HG02943 (cell line): ENCODE results near the gene AP4E1.
"Not testable (repeated sequence)": the region's sequence is repeated elsewhere in the genome, so short reads cannot be mapped to it uniquely, and the experiment has no call there.

Experiments
- ATAC-seq: cut with Tn5 transposase; IDR thresholded peaks from one replicate; pipeline ENCODE4 v1.9.1; 2021; ENCODE audit warnings: mild to moderate bottlenecking, low read depth, moderate library complexity; ENCODE audit not compliant: unreplicated experiment

The AP4E1 gene

GRCh38 chr15:50943638-50944037 lies 35.2 kb downstream of the AP4E1 start:
- no peak for ATAC-seq

GRCh38 chr15:50944672-50945071 lies 36.2 kb downstream of the AP4E1 start:
- ATAC-seq: no peak

GRCh38 chr15:50945725-50946124 lies 37.2 kb downstream of the AP4E1 start:
- no peak for ATAC-seq

DNA sequence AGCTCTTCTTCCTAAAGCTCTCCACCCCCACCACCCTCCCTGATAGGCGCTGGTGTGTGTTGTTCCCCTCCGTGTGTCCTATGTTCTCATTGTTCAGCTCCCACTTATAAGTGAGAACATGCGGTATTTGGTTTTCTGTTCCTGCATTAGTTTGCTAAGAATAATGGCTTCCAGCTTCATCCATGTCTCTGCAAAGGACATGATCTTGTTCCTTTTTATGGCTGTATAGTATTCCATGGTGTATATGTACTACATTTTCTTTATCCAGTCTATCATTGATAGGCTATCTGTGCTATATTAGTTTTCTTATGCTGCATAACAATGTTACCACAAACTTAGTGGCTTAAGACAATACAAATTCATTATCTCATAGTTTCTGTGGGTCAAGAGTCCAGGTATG lies 42.3 kb downstream of the AP4E1 start:
- not testable (repeated sequence) for ATAC-seq

DNA sequence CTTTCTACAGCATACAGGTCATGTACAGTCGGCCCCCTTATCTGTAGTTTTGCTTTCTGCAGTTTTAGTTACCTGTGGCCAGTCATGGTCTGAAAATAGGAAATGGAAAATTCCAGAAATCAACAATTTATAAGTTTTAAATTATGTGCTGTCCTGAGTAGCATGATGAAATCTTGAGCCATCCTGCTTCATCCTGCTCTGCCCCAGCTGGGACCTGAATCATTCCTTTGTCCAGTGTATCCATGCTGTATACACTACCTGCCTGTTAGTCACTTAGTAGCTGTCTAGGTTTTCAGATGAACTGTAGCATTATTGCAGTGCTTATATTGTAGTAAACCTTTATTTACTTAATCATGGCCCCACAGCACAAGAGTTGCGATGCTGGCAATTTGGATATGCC lies 44.8 kb downstream of the AP4E1 start:
- no peak for ATAC-seq

DNA sequence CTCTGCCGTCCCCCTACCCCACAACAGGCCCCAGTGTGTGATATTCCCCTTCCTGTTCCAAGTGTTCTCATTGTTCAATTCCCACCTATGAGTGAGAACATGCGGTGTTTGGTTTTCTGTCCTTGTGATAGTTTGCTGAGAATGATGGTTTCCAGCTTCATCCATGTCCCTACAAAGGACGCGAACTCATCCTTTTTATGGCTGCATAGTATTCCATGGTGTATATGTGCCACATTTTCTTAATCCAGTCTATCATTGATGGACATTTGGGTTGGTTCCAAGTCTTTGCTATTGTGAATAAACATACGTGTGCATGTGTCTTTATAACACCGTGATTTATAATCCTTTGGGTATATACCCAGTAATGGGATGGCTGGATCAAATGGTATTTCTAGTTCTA lies 46.4 kb downstream of the AP4E1 start:
- not testable (repeated sequence) for ATAC-seq

- ATAC-seq: no peak
Measured at GRCh38 chr15:50959717-50960116, 51.2 kb downstream of the AP4E1 start.

DNA sequence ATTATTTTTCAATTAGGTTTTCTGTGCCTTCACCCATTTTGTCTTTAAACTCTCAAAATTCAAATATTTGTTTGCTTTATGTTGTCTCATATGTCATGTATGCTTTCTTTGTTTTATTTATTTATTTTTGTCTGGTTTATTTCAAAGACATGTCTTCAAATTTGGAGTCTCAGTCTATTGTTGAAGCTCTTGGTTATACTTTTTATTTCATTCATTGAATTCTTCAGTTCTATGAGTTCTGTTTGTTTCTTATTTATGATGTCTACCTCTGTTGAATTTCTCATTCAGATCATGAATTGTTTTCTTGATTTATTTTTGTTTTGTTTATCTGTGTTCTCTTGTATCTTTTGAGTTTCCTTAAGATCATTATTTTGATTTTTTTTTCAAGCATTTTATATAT lies 55.6 kb downstream of the AP4E1 start:
- ATAC-seq: no peak

DNA sequence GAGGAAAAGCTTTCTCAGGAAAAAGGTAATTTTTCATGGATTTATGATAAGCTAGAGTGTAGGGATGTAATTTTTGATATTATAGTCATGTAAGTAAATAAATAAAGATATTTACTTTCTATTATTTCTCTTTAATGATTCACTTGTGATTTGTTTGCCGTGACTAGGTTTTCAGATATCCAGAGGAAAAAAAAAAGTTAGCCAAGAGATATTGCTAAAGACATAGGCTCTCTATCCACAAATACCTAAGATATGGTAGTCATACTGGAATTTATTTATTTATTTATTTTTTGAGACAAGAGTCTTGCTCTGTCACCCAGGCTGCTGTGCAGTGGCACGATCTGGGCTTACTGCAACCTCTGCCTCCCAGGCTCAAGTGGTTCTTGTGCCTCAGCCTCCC lies 59.9 kb downstream of the AP4E1 start:
- ATAC-seq: no peak

- ATAC-seq: no peak
Measured at GRCh38 chr15:50970524-50970923, 62.0 kb downstream of the AP4E1 start.

GRCh38 chr15:50971115-50971514 lies 62.6 kb downstream of the AP4E1 start:
- ATAC-seq: no peak

DNA sequence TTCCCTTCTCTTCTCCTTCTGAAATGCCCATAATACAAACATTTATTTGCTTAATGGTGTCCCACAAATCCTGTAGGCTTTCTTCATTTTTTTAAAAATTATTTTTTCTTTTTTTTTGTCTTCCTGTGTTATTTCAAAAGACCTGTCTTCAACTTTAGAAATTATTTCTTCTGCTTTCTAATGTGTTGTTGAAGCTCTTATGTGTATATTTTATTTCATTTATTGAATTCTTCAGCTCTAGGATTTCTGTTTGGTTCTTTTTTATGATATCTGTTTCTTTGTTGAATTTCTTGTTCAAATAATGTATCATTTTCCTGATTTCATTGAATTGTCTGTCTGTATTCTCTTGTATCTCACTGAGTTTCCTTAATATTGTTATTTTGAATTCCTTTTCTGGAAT lies 63.1 kb downstream of the AP4E1 start:
- ATAC-seq: no peak

DNA sequence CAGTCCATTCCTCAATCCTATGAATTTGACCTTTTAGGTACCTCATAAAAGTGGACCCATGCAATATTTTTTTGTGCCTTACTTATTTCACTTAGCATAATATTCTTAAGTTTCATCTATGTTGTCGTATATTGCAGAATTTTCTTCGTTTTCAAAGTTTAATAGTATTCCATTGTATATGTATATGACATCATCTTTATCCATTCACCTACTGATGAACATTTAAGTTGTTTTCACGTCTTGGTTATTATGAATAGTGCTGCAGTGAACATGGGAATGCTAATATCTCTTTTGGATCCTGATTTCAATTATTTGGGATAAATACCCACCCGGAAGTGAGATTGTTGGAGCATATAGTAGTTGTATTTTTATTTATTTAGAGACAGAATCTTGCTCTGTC lies 65.1 kb downstream of the AP4E1 start:
- no peak for ATAC-seq

DNA sequence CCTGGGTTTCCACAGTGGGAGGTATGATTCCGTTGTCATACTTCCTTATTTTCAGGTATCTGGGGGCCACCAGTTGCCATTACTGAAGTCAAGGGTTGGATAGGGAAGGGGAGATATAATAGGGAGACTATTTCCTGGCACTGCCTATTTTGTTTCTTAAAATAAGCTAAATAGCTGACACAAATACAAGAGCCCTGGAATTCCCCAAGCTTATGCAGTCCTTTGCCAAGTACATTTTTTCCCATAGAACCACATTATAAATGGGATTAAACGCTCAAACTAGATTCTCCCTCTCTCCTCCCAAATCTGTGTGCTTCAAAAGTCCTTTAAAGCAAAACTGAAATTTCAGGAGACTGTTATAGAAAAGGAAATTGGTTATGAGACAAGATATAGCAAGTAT lies 68.7 kb downstream of the AP4E1 start:
- no peak for ATAC-seq

DNA sequence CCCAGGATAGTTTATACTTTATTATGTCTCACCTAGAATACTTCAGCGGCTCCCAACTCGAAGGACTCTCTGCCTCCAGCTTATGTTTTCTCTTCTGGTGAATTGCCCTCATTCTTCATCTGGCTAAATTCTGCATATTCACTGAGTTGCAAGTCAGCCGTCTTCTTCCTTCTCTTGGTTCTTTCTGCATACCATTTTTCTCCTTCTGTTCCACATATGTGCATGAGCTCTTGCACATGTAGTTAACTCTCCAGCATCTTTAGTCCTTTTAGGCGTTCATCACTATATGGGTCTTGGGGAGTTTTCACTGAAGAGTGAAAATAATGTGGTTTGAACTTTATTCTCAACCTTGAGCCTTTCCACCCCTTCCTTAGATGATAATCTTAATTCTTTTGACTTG lies 70.1 kb downstream of the AP4E1 start:
- no peak for ATAC-seq

- no peak for ATAC-seq
Measured at GRCh38 chr15:50979041-50979440, 70.6 kb downstream of the AP4E1 start.

DNA sequence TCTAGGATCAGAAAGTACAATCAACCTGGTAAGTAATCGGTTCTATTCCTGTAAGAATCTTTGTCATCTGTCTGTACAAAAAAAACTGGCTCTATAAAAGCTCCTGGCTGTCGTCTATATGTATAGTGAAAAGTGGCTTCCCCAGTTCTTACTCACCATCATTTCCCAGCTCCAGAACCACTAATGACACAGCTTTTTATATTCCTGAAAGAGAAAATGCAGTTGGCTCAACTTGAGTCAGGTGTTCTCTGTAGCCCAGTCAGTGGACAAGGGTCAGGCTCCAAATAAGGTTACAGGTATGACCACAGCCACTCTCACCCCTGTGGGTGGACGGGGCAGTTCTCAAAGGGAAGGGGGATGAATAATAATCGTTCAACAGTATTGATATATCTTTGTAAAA lies 85.1 kb downstream of the AP4E1 start:
- no peak for ATAC-seq

- no peak for ATAC-seq
Measured at GRCh38 chr15:50996641-50997040, 88.2 kb downstream of the AP4E1 start.

DNA sequence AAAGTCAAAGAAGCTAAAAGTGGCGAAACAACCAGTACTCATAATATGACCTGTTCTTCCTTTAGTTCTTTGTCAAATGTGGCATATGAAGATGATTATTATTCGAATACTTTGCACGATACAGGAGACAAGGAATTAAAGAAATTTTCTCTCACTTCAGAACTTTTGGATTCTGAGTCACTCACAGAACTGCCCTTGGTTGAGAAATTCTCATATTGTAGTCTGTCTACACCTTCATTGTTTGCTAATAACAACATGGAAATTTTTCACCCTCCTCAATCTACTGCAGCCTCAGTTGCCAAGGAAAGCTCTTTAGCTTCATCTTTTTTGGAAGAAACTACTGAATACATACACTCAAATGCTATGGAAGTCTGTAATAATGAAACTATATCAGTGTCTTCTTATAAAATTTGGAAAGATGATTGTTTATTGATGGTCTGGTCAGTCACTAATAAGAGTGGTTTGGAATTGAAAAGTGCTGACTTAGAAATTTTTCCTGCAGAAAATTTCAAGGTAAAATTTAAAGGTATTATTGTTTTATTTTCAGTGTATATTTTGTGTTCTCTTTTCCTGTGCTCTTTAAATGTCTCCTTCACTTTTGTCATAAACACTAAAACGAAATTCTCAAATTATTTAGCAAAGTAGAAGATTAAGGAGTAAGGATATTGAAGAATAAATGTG lies 89.0 kb downstream of the AP4E1 start:
- ATAC-seq: no peak

- no peak for ATAC-seq
Measured at GRCh38 chr15:51004103-51004551, 95.6 kb downstream of the AP4E1 start.

DNA sequence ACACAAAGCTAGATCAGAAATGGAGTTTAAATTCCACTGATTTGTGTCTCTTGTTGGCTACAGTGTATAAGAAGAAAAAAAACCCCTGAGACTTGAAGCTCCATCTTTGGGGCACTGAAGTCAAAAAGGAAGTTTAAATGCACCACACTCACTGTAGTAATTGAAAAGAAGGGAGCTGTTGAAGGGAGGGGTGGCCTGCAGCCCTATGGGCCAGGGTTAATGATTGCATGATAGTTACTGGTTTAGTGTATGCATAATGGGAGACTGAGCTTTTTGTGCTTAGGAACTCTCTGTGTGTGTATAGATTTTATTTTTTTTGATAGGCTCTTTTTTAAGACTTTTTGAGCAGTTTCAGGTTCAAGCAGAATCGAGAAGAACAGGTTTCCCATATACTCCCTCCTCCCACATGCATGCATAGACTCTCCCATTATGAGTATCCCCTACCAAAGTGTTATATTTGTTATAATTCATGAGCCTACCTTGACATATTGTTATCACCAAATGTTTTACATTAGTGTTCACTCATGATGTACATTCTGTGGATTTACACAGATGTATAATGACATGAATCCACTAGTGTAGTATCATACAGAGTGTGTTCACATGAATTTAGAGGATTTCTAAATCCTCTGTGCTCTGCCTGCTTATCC lies 98.0 kb downstream of the AP4E1 start:
- ATAC-seq: no peak

DNA sequence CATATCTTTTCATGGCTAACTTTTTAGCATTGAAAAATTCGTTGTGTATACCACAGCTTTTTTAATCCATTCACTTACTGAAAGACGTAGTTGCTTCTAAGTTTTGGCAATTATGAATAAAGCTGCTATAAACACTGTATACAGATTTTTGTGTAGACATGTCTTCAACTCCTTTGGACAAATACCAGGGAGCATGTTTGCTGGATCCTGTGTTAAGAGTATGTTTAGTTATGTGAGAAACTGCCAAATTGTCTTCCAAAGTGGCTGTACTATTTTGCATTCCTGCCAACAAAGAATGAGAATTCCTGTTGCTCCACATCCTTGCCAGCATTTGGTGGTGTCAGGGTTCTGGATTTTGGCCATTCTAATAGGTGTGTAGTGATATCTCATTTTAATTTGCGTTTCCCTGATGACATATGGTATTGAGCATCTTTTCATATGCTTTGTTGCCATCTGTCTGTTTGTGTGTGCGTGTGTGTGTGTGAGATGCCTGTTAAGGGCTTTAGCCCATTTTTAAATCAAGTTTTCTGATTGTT lies 98.7 kb downstream of the AP4E1 start:
- ATAC-seq: no peak
